ENCODE data around the gene SERPINA10. TPM values are rescaled to one million over a fixed set of nuclear protein-coding genes. Genes with fewer than 3 reads are reported as not detected.

Gene SERPINA10
- total RNA-seq, 1 experiment from 2014 or later: 7.3 TPM

GRCh38 chr14:94329857-94330256, 36.8 kb upstream of the SERPINA10 start:
- H3K27ac Mint-ChIP-seq (ENCODE audit: unreplicated experiment): no peak overlapping the region
- Histone ChIP-seq H3K36me3 (ENCODE audit: control insufficient read depth, insufficient read depth, low read length) (no peaks in the 10 kb centered on the region), H3K4me1 (peaks cover 4% of the 10 kb centered on the region; the same call in 1 of the 2 replicates), H3K27me3 (replicated peaks; ENCODE audit: control insufficient read depth, insufficient read depth, low read length) (no peaks in the 10 kb centered on the region), H3K4me3 (ENCODE audit: low read depth, low read length) (no peak overlapping the region), H3K9me3 (no peaks in the 10 kb centered on the region)
- DNase-seq: no peak
- no peaks in the 10 kb centered on the region for H3K27me3 Mint-ChIP-seq (ENCODE audit: insufficient read depth, unreplicated experiment)
- intact Hi-C loops (cut with micrococcal nuclease; ENCODE audit: unreplicated experiment): no loop called here
- H3K4me3 Mint-ChIP-seq (ENCODE audit: unreplicated experiment): no peak overlapping the region
- peak in 1 of 2 experiments; percentile 6 for TF ChIP-seq CTCF (IDR thresholded peaks at IDR 0.05; ENCODE audit: insufficient read depth in 1 of 2, low read depth in 1 of 2, low read length in 1 of 2, severe bottlenecking in 1 of 2, unreplicated experiment in 1 of 2)
- ChIA-PET POLR2A (no interaction called here), CTCF (no interaction called here)
- H3K4me1 Mint-ChIP-seq (ENCODE audit: low read depth, unreplicated experiment): no peaks in the 10 kb centered on the region
- H3K36me3 Mint-ChIP-seq (ENCODE audit: insufficient read depth, unreplicated experiment): no peaks in the 10 kb centered on the region
- BruUV-seq (replicated peaks): no TSS peak
- H3K9me3 Mint-ChIP-seq (ENCODE audit: unreplicated experiment): no peaks in the 10 kb centered on the region

- Histone ChIP-seq H3K36me3 (ENCODE audit: control insufficient read depth, insufficient read depth, low read length) (no peaks in the 10 kb centered on the region), H3K4me1 (peaks cover 4% of the 10 kb centered on the region; the same call in 1 of the 2 replicates), H3K4me3 (ENCODE audit: low read depth, low read length) (no peak overlapping the region), H3K27me3 (replicated peaks; ENCODE audit: control insufficient read depth, insufficient read depth, low read length) (no peaks in the 10 kb centered on the region), H3K9me3 (no peaks in the 10 kb centered on the region)
- ChIA-PET POLR2A (no interaction called here), CTCF (no interaction called here)
- no TSS peak for BruUV-seq (replicated peaks)
- intact Hi-C loops (cut with micrococcal nuclease; ENCODE audit: unreplicated experiment): no loop called here
- H3K9me3 Mint-ChIP-seq (ENCODE audit: unreplicated experiment): no peaks in the 10 kb centered on the region
- no peak overlapping the region for H3K4me3 Mint-ChIP-seq (ENCODE audit: unreplicated experiment)
- H3K27me3 Mint-ChIP-seq (ENCODE audit: insufficient read depth, unreplicated experiment): no peaks in the 10 kb centered on the region
- H3K4me1 Mint-ChIP-seq (ENCODE audit: low read depth, unreplicated experiment): no peaks in the 10 kb centered on the region
- DNase-seq: no peak
- no peak overlapping the region for H3K27ac Mint-ChIP-seq (ENCODE audit: unreplicated experiment)
- TF ChIP-seq CTCF (IDR thresholded peaks at IDR 0.05; ENCODE audit: insufficient read depth in 1 of 2, low read depth in 1 of 2, low read length in 1 of 2, severe bottlenecking in 1 of 2, unreplicated experiment in 1 of 2): no peak
- H3K36me3 Mint-ChIP-seq (ENCODE audit: insufficient read depth, unreplicated experiment): no peaks in the 10 kb centered on the region
Measured at GRCh38 chr14:94328196-94328595, 35.1 kb upstream of the SERPINA10 start.

GRCh38 chr14:94322648-94323570, 29.8 kb upstream of the SERPINA10 start, which contains the start of gene SERPINA6:
SERPINA6 (minus strand) TSS chr14:94323336; CDS start chr14:94314648, 8,688 bp downstream.
- no TSS peak for BruUV-seq (replicated peaks)
- Mint-ChIP-seq H3K9me3 (ENCODE audit: unreplicated experiment) (no peaks in the 10 kb centered on the region), H3K27me3 (ENCODE audit: insufficient read depth, unreplicated experiment) (no peaks in the 10 kb centered on the region), H3K27ac (ENCODE audit: unreplicated experiment) (no peak within 1 kb of the TSS), H3K4me1 (ENCODE audit: low read depth, unreplicated experiment) (peaks cover 4% of the 10 kb centered on the region), H3K36me3 (ENCODE audit: insufficient read depth, unreplicated experiment) (peaks cover 4% of the 10 kb centered on the region), H3K4me3 (ENCODE audit: unreplicated experiment) (no peak within 1 kb of the TSS)
- Histone ChIP-seq H3K36me3 (ENCODE audit: control insufficient read depth, insufficient read depth, low read length) (no peaks in the 10 kb centered on the region), H3K4me3 (ENCODE audit: low read depth, low read length) (no peak within 1 kb of the TSS), H3K27me3 (replicated peaks; ENCODE audit: control insufficient read depth, insufficient read depth, low read length) (no peaks in the 10 kb centered on the region), H3K4me1 (peaks cover 10% of the 10 kb centered on the region; the same call in 1 of the 2 replicates), H3K9me3 (no peaks in the 10 kb centered on the region)
- TF ChIP-seq CTCF (IDR thresholded peaks at IDR 0.05; ENCODE audit: insufficient read depth in 1 of 2, low read depth in 1 of 2, low read length in 1 of 2, severe bottlenecking in 1 of 2, unreplicated experiment in 1 of 2): no peak
- intact Hi-C loops (cut with micrococcal nuclease; ENCODE audit: unreplicated experiment): no loop called here
- ChIA-PET CTCF (no interaction called here), POLR2A (no interaction called here)
- DNase-seq: no peak

Data from Caco-2 (cell line).